Measurements from ENCODE around the gene KRT75.
"Not testable (repeated sequence)": the region's sequence is repeated elsewhere in the genome, so short reads cannot be mapped to it uniquely, and the experiment has no call there.

The KRT75 gene

GRCh38 chr12:52418576-52419110, 15.5 kb downstream of the KRT75 start:
- FAIRE-seq (no peak), DNase-seq (ENCODE audit: insufficient read length, low spot score) (no peak)

GRCh38 chr12:52417740-52418139, 16.4 kb downstream of the KRT75 start:
- no peak for FAIRE-seq
- no peak for DNase-seq (ENCODE audit: insufficient read length, low spot score)

- DNase-seq (ENCODE audit: insufficient read length, low spot score) (no peak), FAIRE-seq (no peak)
Observed at GRCh38 chr12:52416795-52417194, 17.4 kb downstream of the KRT75 start.

- peak; percentile 93 for FAIRE-seq
- no peak for DNase-seq (ENCODE audit: insufficient read length, low spot score)
Observed at GRCh38 chr12:52415870-52416750, 18.1 kb downstream of the KRT75 start.

GRCh38 chr12:52414936-52415335, 19.2 kb downstream of the KRT75 start:
- FAIRE-seq = no peak

GRCh38 chr12:52413782-52414345, 20.3 kb downstream of the KRT75 start:
- FAIRE-seq = peak; percentile 23
- DNase-seq (ENCODE audit: insufficient read length, low spot score) = no peak

More at GRCh38 chr12:52414936-52415335, 19.2 kb downstream of the KRT75 start:
- no peak for DNase-seq (ENCODE audit: insufficient read length, low spot score)

GRCh38 chr12:52413202-52413601, 21.0 kb downstream of the KRT75 start:
- no peak for FAIRE-seq
- no peak for DNase-seq (ENCODE audit: insufficient read length, low spot score)

GRCh38 chr12:52411815-52412214, 22.4 kb downstream of the KRT75 start:
- FAIRE-seq (no peak), DNase-seq (ENCODE audit: insufficient read length, low spot score) (no peak)

- FAIRE-seq; DNase-seq (ENCODE audit: insufficient read length, low spot score): not testable (repeated sequence)
Observed at GRCh38 chr12:52410589-52411248, 23.5 kb downstream of the KRT75 start.

GRCh38 chr12:52407918-52408317, 26.3 kb downstream of the KRT75 start:
- FAIRE-seq (no peak), DNase-seq (ENCODE audit: insufficient read length, low spot score) (no peak)

GRCh38 chr12:52405922-52406385, 28.2 kb downstream of the KRT75 start, which contains the start of gene KRT82:
TSS of gene KRT82 (minus strand) at chr12:52406335. CDS start at chr12:52406277, 58 bp downstream.
- DNase-seq (ENCODE audit: insufficient read length, low spot score) = no peak
- FAIRE-seq = no peak

GRCh38 chr12:52404951-52405350, 29.2 kb downstream of the KRT75 start:
- FAIRE-seq (no peak), DNase-seq (ENCODE audit: insufficient read length, low spot score) (no peak)

- FAIRE-seq (no peak), DNase-seq (ENCODE audit: insufficient read length, low spot score) (no peak)
Observed at GRCh38 chr12:52403561-52403960, 30.6 kb downstream of the KRT75 start.

- no peak for FAIRE-seq
- no peak for DNase-seq (ENCODE audit: insufficient read length, low spot score)
Observed at GRCh38 chr12:52402873-52403540, 31.2 kb downstream of the KRT75 start.

GRCh38 chr12:52402377-52402776, 31.8 kb downstream of the KRT75 start:
- FAIRE-seq (no peak), DNase-seq (ENCODE audit: insufficient read length, low spot score) (no peak)

GRCh38 chr12:52401926-52402325, 32.2 kb downstream of the KRT75 start:
- no peak for FAIRE-seq

GRCh38 chr12:52401526-52401925, 32.6 kb downstream of the KRT75 start:
- DNase-seq (ENCODE audit: insufficient read length, low spot score) (no peak), FAIRE-seq (no peak)

More at GRCh38 chr12:52401926-52402325, 32.2 kb downstream of the KRT75 start:
- no peak for DNase-seq (ENCODE audit: insufficient read length, low spot score)

- FAIRE-seq (no peak), DNase-seq (ENCODE audit: insufficient read length, low spot score) (no peak)
Observed at GRCh38 chr12:52400906-52401305, 33.3 kb downstream of the KRT75 start.

GRCh38 chr12:52399756-52400155, 34.4 kb downstream of the KRT75 start:
- no peak for FAIRE-seq
- DNase-seq (ENCODE audit: insufficient read length, low spot score) = no peak

GRCh38 chr12:52398176-52398575, 36.0 kb downstream of the KRT75 start:
- FAIRE-seq (no peak), DNase-seq (ENCODE audit: insufficient read length, low spot score) (no peak)
